ENCODE data around the gene MAP4K4. TPM values are rescaled to one million over a fixed set of nuclear protein-coding genes. Genes with fewer than 3 reads are reported as not detected.

MAP4K4 gene
- total RNA-seq, 1 donor from 2014 or later: 36.8 TPM

DNA sequence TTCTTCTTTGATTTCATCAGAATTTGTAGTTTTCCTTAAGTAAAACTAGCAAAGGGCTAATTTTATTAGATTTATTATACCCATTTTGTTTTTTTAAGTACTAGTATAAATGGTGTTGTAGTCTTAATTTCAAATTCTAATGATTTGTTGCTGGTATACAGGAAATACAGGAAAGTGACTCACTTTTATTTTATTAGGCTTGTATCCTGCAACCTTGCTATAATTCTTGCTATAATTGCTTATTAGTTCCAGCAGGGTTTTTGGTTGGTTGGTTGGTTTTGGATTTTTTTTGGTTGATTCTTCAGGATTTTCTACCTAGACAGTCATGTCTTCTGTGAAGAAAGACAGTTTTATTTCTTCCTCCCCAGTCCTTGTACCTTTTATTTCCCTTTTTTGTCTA is 183.6 kb downstream of the MAP4K4 start:
- DNase-seq (ENCODE audit: low spot score): no peak
- H3K9me3 Mint-ChIP-seq: no peaks in the 10 kb centered on the region
- intact Hi-C loops (cut with micrococcal nuclease): loop anchor here (5.0 to 10.0 kb wide), 2 partner anchors 116 to 234 kb away; no protein-coding TSS in a partner anchor
- H3K27me3 Mint-ChIP-seq (ENCODE audit: low read depth): no peaks in the 10 kb centered on the region
- no peak overlapping the region for H3K27ac Mint-ChIP-seq
- H3K36me3 Mint-ChIP-seq (ENCODE audit: low read depth): peaks cover 68% of the 10 kb centered on the region
- no peak overlapping the region for H3K4me3 Mint-ChIP-seq (ENCODE audit: low read depth)
- H3K4me1 Mint-ChIP-seq (ENCODE audit: low read depth): peaks cover 11% of the 10 kb centered on the region

DNA sequence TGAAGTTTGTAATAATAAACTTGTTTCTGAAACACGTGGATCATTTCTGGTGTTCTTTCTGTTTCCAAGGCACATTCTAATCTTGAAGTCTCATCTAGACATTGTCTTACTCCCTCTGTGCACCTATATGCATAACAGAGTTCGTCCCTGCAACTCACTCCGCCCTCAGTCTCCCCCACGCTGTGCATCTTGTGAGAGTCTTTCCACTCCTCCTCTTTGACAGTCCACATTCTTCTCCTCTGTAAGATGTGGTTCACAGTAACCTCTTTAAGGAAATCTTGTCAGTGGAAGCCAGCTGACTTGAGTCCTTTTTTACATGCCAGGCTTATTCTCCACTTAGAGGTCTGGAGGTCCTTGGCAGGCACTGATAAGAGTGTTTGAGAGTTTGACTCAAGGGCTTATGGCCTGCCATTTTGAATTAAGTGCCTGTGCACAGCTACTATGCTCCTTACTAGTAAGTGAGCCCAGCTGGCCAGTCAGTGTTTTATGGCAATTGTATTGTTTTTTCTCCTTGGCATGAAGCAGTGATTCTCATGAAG is 185.3 kb downstream of the MAP4K4 start:
- Mint-ChIP-seq H3K27me3 (ENCODE audit: low read depth) (no peaks in the 10 kb centered on the region), H3K27ac (no peak overlapping the region), H3K4me3 (ENCODE audit: low read depth) (no peak overlapping the region), H3K4me1 (ENCODE audit: low read depth) (peaks cover 11% of the 10 kb centered on the region), H3K9me3 (no peaks in the 10 kb centered on the region), H3K36me3 (ENCODE audit: low read depth) (peaks cover 70% of the 10 kb centered on the region)
- no peak for DNase-seq (ENCODE audit: low spot score)
- intact Hi-C loops (cut with micrococcal nuclease): loop anchor here (5.0 to 10.0 kb wide), 2 partner anchors 114 to 232 kb away; no protein-coding TSS in a partner anchor

- H3K27me3 Mint-ChIP-seq (ENCODE audit: low read depth): no peaks in the 10 kb centered on the region
- H3K27ac Mint-ChIP-seq: peak overlapping the region; percentile 24
- H3K9me3 Mint-ChIP-seq: no peaks in the 10 kb centered on the region
- intact Hi-C loops (cut with micrococcal nuclease): loop anchor here (1.0 to 10.0 kb wide), 5 partner anchors 17 to 565 kb away; no protein-coding TSS in a partner anchor
- peaks cover 72% of the 10 kb centered on the region for H3K36me3 Mint-ChIP-seq (ENCODE audit: low read depth)
- no peak overlapping the region for H3K4me3 Mint-ChIP-seq (ENCODE audit: low read depth)
- DNase-seq (ENCODE audit: low spot score): no peak
- peaks cover 11% of the 10 kb centered on the region for H3K4me1 Mint-ChIP-seq (ENCODE audit: low read depth)
These were observed 186.4 kb downstream of the MAP4K4 start for GRCh38 chr2:101883860-101884259.

GRCh38 chr2:101884423-101884822 is 186.9 kb downstream of the MAP4K4 start:
- intact Hi-C loops (cut with micrococcal nuclease): loop anchor here (1.0 to 10.0 kb wide), 5 partner anchors 16 to 564 kb away; no protein-coding TSS in a partner anchor
- DNase-seq (ENCODE audit: low spot score): no peak
- Mint-ChIP-seq H3K36me3 (ENCODE audit: low read depth) (peaks cover 73% of the 10 kb centered on the region), H3K27ac (no peak overlapping the region), H3K4me1 (ENCODE audit: low read depth) (peaks cover 11% of the 10 kb centered on the region), H3K9me3 (no peaks in the 10 kb centered on the region), H3K27me3 (ENCODE audit: low read depth) (no peaks in the 10 kb centered on the region), H3K4me3 (ENCODE audit: low read depth) (no peak overlapping the region)

DNA sequence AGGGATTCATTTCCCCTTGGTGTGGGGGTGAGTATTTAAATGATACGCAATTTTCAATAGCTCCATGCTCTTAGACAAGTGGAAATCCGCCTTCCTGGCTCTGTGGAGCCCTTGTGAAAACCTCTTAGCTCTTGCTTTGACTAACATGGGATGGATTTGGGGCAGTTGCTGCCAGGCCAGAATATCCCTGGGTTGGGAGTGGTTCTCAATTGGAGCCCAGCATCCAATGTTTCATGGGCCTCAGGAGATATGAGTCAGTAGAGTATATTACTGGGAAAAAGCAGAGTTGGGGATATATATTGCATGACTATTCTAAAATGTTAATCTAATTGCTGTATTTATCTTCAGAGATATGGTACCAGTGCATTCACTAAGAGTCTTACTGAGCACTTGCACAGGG is 189.8 kb downstream of the MAP4K4 start:
- DNase-seq (ENCODE audit: low spot score): no peak
- no peak overlapping the region for H3K27ac Mint-ChIP-seq
- H3K4me3 Mint-ChIP-seq (ENCODE audit: low read depth): no peak overlapping the region
- no peaks in the 10 kb centered on the region for H3K27me3 Mint-ChIP-seq (ENCODE audit: low read depth)
- intact Hi-C loops (cut with micrococcal nuclease): loop anchor here (10.0 kb wide), 1 partner anchor 227 kb away; no protein-coding TSS in a partner anchor
- H3K9me3 Mint-ChIP-seq: no peaks in the 10 kb centered on the region
- peaks cover 75% of the 10 kb centered on the region for H3K36me3 Mint-ChIP-seq (ENCODE audit: low read depth)
- H3K4me1 Mint-ChIP-seq (ENCODE audit: low read depth): peaks cover 11% of the 10 kb centered on the region

GRCh38 chr2:101889460-101890098 is 192.1 kb downstream of the MAP4K4 start:
- peaks cover 76% of the 10 kb centered on the region for H3K36me3 Mint-ChIP-seq (ENCODE audit: low read depth)
- no peak overlapping the region for H3K27ac Mint-ChIP-seq
- no peak for DNase-seq (ENCODE audit: low spot score)
- no peak overlapping the region for H3K4me3 Mint-ChIP-seq (ENCODE audit: low read depth)
- intact Hi-C loops (cut with micrococcal nuclease): loop anchor here (10.0 kb wide), 1 partner anchor 225 kb away; no protein-coding TSS in a partner anchor
- H3K4me1 Mint-ChIP-seq (ENCODE audit: low read depth): peaks cover 7% of the 10 kb centered on the region
- H3K27me3 Mint-ChIP-seq (ENCODE audit: low read depth): no peaks in the 10 kb centered on the region
- H3K9me3 Mint-ChIP-seq: no peaks in the 10 kb centered on the region

DNA sequence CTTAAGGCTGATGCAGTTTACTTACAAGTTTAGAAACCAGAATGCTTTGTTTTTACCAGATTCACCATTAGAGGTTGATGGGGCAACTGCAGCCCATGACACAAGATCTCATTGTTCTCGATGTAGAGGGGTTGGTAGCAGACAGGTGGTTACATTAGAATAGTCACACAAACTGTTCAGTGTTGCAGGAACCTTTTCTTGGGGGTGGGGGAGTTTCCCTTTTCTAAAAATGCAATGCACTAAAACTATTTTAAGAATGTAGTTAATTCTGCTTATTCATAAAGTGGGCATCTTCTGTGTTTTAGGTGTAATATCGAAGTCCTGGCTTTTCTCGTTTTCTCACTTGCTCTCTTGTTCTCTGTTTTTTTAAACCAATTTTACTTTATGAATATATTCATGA is 194.9 kb downstream of the MAP4K4 start:
- Mint-ChIP-seq H3K9me3 (no peaks in the 10 kb centered on the region), H3K27ac (no peak overlapping the region), H3K4me3 (ENCODE audit: low read depth) (no peak overlapping the region), H3K4me1 (ENCODE audit: low read depth) (peaks cover 5% of the 10 kb centered on the region), H3K27me3 (ENCODE audit: low read depth) (no peaks in the 10 kb centered on the region), H3K36me3 (ENCODE audit: low read depth) (peaks cover 59% of the 10 kb centered on the region)
- no peak for DNase-seq (ENCODE audit: low spot score)
- intact Hi-C loops (cut with micrococcal nuclease): no loop called here

DNA sequence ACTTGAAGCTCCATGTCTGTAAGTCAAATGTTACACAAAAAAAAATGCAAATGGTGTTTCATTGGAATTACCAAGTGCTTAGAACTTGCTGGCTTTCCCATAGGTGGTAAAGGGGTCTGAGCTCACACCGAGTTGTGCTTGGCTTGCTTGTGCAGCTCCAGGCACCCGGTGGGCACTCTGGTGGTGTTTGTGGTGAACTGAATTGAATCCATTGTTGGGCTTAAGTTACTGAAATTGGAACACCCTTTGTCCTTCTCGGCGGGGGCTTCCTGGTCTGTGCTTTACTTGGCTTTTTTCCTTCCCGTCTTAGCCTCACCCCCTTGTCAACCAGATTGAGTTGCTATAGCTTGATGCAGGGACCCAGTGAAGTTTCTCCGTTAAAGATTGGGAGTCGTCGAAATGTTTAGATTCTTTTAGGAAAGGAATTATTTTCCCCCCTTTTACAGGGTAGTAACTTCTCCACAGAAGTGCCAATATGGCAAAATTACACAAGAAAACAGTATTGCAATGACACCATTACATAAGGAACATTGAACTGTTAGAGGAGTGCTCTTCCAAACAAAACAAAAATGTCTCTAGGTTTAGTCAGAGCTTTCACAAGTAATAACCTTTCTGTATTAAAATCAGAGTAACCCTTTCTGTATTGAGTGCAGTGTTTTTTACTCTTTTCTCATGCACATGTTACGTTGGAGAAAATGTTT is 196.3 kb downstream of the MAP4K4 start:
- intact Hi-C loops (cut with micrococcal nuclease): no loop called here

DNA sequence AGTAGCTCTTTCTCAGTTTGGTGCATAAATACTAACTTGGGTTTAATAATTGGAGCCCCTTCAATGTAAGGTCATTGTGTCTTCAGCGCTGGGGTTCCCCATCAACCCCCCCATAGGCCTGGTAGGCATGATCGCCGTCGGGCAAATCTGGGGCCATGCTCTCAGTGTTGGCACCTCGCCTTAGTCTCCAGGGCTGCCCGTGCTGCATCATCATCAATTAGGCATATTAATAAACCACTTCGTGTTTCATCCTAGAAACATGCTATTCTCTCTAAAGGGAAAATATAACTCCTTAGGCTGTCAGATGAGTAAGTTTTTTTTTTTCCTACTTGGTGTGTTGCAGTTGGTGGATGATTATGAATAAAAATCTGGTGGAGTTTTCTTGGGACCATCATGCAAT is 197.5 kb downstream of the MAP4K4 start:
- Mint-ChIP-seq H3K4me1 (ENCODE audit: low read depth) (peaks cover 7% of the 10 kb centered on the region), H3K4me3 (ENCODE audit: low read depth) (no peak overlapping the region), H3K9me3 (no peaks in the 10 kb centered on the region), H3K27ac (no peak overlapping the region), H3K36me3 (ENCODE audit: low read depth) (peaks cover 34% of the 10 kb centered on the region), H3K27me3 (ENCODE audit: low read depth) (no peaks in the 10 kb centered on the region)
- intact Hi-C loops (cut with micrococcal nuclease): no loop called here
- no peak for DNase-seq (ENCODE audit: low spot score)

More for the DNA sequence above, 196.3 kb downstream of the MAP4K4 start:
- H3K27me3 Mint-ChIP-seq (ENCODE audit: low read depth): no peaks in the 10 kb centered on the region
- H3K36me3 Mint-ChIP-seq (ENCODE audit: low read depth): peaks cover 46% of the 10 kb centered on the region
- no peak overlapping the region for H3K4me3 Mint-ChIP-seq (ENCODE audit: low read depth)
- H3K27ac Mint-ChIP-seq: no peak overlapping the region
- peaks cover 5% of the 10 kb centered on the region for H3K4me1 Mint-ChIP-seq (ENCODE audit: low read depth)
- DNase-seq (ENCODE audit: low spot score): no peak
- H3K9me3 Mint-ChIP-seq: no peaks in the 10 kb centered on the region

DNA sequence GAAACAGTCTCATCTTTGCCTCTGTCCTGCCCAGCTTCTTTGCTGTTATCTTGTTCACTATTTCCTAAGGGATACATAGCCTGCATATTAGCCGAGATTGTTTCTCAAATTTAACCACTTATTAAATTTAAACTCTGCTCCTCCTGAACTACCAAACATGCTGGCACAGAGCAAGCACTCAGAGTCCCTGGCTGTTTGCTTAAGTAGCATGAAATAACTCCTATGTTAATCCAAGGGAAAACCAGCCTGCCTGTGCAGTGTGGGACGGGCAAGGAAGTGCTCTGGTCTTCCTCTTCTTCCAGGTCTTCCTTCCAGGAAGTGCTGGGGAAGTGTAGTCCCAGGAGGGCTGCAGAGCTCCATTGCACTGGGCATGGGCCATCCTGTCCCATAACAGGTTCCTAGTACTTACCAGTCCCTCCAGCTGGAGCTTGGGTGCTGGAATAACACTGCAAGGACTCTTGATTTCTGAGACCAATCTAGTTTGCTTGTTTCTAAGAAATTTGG is 198.4 kb downstream of the MAP4K4 start:
- Mint-ChIP-seq H3K4me1 (ENCODE audit: low read depth) (peaks cover 15% of the 10 kb centered on the region), H3K27me3 (ENCODE audit: low read depth) (no peaks in the 10 kb centered on the region), H3K27ac (no peak overlapping the region), H3K4me3 (ENCODE audit: low read depth) (no peak overlapping the region), H3K9me3 (no peaks in the 10 kb centered on the region), H3K36me3 (ENCODE audit: low read depth) (peaks cover 30% of the 10 kb centered on the region)
- intact Hi-C loops (cut with micrococcal nuclease): no loop called here
- DNase-seq (ENCODE audit: low spot score): no peak

DNA sequence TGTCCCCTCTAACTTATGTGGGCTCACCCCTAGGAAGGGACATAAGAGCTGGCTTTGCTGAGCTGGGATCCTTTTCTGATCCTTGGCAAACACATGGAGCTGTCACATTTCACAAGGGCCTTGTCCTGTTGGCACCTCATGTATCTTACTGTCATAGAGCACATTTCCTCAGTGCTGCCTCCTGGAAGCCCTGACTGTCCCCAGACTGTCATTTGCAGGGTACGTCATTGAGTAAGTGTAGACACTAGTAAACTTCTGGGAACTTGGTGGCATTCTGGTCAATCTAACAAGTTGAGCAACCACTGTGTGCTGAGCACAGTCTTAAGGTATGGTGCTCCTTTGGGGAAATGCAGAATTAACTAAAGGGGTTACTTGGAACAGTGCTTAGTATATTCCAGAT is 199.8 kb downstream of the MAP4K4 start:
- DNase-seq (ENCODE audit: low spot score): no peak
- Mint-ChIP-seq H3K27ac (no peak overlapping the region), H3K27me3 (ENCODE audit: low read depth) (no peaks in the 10 kb centered on the region), H3K36me3 (ENCODE audit: low read depth) (peaks cover 21% of the 10 kb centered on the region), H3K4me3 (ENCODE audit: low read depth) (no peak overlapping the region), H3K9me3 (no peaks in the 10 kb centered on the region), H3K4me1 (ENCODE audit: low read depth) (peaks cover 16% of the 10 kb centered on the region)
- intact Hi-C loops (cut with micrococcal nuclease): no loop called here

DNA sequence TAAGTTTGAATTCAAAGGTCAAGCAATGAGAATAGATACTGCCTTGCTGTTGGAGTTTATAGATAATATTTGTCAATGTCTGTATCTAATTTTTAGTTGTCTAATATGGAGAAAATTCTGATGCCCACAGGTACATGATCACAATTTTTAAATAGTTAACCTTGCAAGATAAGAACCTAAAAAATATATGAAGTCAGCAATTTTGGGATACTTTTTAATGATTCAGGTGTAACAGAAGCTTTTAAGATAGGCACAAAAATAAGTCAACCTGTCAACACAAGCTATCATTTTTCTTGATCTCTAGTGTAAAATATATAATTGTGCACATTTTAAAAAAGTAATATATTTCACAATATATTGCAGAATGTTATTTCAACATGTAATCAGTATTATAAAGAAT is 201.8 kb downstream of the MAP4K4 start:
- H3K9me3 Mint-ChIP-seq: peaks cover 13% of the 10 kb centered on the region
- no peak overlapping the region for H3K4me3 Mint-ChIP-seq (ENCODE audit: low read depth)
- DNase-seq (ENCODE audit: low spot score): no peak
- intact Hi-C loops (cut with micrococcal nuclease): no loop called here
- peaks cover 5% of the 10 kb centered on the region for H3K36me3 Mint-ChIP-seq (ENCODE audit: low read depth)
- peaks cover 11% of the 10 kb centered on the region for H3K4me1 Mint-ChIP-seq (ENCODE audit: low read depth)
- H3K27me3 Mint-ChIP-seq (ENCODE audit: low read depth): no peaks in the 10 kb centered on the region
- no peak overlapping the region for H3K27ac Mint-ChIP-seq

DNA sequence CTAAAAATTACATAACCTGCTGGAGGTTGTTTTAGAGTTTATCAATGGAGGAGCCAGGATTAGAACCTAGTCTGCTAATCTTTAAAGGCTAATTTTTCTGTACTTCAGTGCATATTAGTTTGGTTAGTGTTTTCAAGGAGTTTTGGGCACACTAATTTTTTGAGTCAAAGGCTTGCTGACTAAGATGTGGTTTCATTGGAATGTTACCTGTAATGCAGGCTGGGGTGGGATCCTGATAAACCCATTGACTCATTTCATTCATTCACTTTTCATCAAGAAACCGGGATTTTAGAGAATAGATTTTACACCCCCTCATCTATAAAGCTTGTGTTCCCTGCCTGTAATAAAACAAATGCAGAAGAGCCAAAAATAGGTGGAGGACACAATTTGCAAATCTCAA is 202.4 kb downstream of the MAP4K4 start:
- H3K4me1 Mint-ChIP-seq (ENCODE audit: low read depth): peaks cover 11% of the 10 kb centered on the region
- H3K27ac Mint-ChIP-seq: no peak overlapping the region
- H3K36me3 Mint-ChIP-seq (ENCODE audit: low read depth): peaks cover 8% of the 10 kb centered on the region
- H3K9me3 Mint-ChIP-seq: peaks cover 19% of the 10 kb centered on the region
- intact Hi-C loops (cut with micrococcal nuclease): loop anchor here (2.0 kb wide), 2 partner anchors 15 to 99 kb away; no protein-coding TSS in a partner anchor
- H3K27me3 Mint-ChIP-seq (ENCODE audit: low read depth): no peaks in the 10 kb centered on the region
- H3K4me3 Mint-ChIP-seq (ENCODE audit: low read depth): no peak overlapping the region
- DNase-seq (ENCODE audit: low spot score): no peak
